Stimulated activated CD8-positive, alpha-beta memory T cell treated with anti-CD3 and anti-CD28 coated beads, Interleukin-7, amount 100 ng/mL, for 48 hours (primary cell): Measurements from ENCODE around the gene PAK5.

Experiments
- DNase-seq, 2 donors: peaks; one replicate each; pipeline ENCODE4 v3.0.0-alpha.2; 2020; ENCODE audit warnings: low read depth in 1 of 2; ENCODE audit errors: extremely low read depth in 1 of 2

The PAK5 gene

GRCh38 chr20:9626357-9626756 lies 212.5 kb downstream of the PAK5 start:
- no peak for DNase-seq

GRCh38 chr20:9617940-9618339 lies 220.9 kb downstream of the PAK5 start:
- no peak for DNase-seq

DNA sequence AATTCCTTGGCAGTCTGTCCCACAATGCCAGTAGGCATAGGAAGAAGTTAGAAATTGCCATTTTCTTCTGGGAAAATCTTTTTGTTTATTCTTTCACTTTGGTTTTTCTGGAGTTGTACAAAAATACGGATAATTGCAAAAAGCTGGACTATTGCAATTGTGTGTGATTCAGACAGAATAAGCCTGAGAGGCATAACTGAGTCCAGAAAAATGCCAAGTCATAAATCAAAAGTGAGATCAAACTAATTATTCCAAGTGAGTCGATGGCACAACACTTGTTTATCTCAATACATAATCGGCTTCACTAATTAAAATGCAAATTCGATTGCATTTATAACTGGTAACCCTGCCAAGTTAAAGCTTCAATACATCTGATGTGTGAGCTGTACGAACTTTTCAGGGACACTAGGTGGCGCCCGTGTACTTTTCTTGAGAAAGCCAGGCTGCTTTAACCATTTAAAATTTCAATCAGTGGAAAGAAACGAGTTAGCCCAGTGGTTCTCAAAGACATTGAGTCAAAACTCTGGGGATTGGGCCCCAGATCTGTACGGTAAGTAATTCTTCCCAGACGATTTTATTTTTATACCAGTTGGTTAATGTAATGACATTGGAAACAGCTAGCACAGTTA lies 221.9 kb downstream of the PAK5 start:
- DNase-seq = peak; percentile 8 to 16

DNA sequence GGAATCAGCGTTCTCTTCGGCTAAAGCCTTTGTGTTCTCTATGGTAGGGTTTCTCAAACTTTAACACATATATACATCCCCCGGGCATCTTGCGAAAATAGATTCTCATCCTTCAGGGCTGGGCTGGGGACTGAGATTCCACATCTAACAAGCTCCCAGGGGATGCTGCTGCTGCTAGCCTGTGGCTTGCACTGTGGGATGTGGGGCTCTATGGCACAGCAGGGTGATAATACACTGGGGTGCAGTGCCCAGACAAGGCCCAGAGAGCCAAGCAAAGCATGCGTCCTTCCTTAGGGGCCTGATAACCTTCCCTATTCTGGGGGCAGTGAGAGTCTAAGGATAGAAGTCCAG lies 222.4 kb downstream of the PAK5 start:
- DNase-seq = no peak

GRCh38 chr20:9615766-9616454 lies 223.0 kb downstream of the PAK5 start:
- DNase-seq = no peak

- DNase-seq = no peak
Measured at GRCh38 chr20:9615118-9615517, 223.8 kb downstream of the PAK5 start.

DNA sequence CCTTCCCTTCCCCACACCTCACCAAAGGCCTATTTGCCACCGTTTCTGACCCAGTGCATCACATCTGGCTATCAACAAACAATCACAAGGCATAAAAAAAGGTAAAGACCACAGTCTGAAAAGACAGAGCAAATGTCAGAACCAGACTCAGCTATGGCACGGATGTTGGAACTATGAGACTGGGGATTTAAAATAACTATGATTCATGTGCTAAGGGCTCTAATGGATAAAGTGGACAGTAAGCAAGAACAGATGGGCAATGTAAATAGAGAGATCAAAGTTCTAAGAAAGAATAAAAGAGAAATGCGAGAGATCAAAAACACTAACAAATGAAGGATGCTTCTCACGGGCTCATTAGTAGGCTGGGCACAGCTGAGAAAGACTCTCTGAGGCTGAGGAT lies 225.0 kb downstream of the PAK5 start:
- no peak for DNase-seq

DNA sequence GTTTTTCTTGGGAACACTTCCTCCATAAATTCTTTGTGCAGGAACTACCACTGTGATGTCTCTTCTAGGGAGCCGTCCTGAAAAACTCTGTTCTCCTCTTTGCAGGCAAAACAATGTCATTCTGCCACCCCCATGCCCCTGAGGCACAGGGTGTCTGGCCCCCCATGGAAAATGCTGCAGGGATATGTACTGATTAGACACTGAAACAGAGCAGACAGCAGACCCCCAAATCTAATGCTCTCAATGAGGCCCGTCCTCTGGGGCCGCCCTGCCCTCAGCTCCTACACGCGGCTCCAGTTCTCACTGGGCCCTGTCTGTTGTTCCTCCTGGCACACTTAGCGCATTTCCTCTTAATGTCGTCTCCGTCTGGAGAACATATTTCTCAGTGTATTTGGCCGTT lies 227.0 kb downstream of the PAK5 start:
- no peak for DNase-seq

GRCh38 chr20:9610665-9611064 lies 228.2 kb downstream of the PAK5 start:
- no peak for DNase-seq

DNA sequence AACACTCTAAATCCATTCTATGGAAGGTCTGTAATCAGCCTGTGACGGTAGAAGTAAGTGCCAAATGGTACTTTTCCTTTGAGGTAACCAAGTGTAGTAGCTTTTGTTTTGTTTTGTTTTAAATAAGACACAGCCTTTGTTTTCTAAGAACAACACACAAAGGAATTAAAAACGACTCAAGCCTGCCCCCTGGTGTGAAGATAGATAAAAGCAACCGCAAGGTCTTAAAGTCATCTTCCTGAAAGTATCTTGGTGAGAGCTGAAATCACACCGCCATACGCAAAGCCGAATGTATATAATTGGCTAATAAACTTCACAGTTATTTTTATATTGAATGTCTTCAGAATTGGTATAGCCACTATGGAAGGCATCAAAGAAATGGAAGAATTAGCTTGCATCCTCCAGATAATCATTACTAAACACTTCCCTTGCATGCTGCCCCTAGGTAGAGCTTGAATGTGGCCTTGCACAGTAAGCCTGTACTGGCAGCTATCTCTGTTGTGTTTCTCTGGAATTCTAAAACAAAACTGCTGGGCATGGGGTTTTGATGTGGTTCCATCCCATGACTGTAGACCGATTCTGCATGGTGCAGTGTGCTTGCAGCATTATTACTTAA lies 228.9 kb downstream of the PAK5 start:
- DNase-seq = peak in 1 of 2 donors; percentile 19

DNA sequence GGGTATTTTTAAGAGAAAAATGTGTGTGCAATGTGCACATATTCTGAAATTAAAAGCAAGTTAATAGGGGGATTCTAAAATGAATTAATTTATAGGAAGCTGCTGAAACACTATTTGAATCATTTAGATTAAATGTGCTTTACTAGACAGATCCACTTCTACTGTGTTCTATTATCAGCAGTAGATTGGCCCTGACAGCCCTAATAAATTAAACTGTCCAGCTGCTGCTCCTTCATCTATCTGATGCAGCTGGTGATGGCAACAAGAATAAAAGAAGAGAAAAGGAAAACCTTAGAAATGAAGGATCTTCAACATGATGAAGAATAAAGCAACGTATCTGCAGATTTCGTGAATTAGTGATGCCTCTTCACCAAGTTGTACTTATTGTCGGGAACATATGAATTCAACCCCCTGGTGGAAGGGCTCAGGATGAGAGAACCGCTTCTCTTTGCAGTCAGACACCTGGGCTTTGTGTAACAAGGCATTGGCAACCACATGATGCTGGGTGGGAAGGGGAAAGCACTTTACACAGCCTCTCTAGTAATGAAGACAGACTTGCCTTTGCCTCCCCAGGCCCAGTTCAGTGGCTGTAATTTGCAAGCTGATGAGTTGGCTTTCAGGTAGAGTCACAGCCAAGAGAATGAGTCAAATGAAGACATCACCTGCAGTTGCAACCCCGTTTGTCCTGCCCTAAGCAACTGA lies 230.1 kb downstream of the PAK5 start:
- DNase-seq = no peak

- no peak for DNase-seq
Measured at GRCh38 chr20:9602847-9603183, 236.1 kb downstream of the PAK5 start.

DNA sequence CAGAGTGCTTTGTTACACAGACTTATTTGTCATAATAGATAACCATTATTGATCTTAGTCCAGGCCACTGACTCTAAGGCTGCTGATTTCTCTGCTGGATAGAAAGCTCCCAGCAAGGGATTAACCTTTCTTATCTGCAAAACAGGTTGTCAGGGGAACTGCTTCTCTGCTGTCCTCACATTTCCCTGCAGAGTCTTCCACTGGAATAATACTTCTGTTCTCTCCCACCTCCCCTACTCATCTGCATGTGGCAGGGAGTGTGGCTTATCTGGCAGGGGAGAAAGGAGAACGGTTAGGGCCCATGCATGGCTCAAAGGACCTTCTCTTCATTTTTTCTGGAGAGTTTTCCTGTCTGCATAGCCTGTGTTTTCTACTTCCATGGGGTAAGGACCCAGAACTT lies 238.3 kb downstream of the PAK5 start:
- no peak for DNase-seq

- DNase-seq = no peak
Measured at GRCh38 chr20:9597547-9597946, 241.3 kb downstream of the PAK5 start.

DNA sequence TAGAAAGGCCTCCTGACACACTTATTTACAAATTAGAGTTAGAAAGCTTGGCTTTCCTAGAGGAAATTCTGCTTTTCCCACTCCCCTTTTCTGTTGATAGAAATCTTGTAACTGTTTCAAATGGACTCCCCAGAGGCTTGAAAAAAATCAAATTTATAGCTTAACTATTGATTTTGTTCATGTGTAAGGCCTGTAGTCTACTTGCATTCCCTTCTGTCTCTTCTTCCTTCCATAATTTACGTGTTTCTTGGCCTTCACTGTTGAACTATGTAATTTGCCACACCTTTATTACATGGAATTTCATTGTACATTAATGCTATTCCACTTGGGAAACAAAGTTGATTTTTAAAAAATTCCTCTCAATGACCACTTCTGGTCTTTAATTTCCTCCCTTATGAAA lies 243.1 kb downstream of the PAK5 start:
- DNase-seq = no peak

DNA sequence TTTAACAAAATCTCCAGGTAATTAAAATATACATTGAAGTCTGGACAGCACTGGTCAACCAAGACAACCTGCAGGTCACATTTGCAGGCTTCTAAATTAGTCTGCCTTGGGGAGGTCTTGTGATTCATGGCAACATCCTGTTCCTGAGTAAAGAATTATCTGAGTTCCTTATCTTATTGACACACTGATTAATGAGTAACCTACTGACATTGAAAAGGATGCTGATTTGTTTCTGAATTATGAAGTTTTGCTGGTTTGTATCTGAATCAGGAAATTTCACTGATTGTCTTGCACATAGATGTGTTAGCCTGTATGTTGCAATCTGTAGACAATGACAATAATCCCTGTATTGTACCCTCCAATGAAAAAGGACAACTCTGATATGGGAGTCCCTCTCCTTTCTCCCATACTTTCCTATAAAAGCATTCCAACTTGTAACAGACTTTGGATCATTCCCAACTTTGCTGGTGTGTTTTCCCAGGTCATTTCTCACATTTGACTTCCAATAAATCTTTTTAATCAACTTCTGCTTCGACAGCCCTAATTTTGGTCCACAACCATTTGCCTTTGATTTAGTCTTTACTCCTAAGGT lies 244.5 kb downstream of the PAK5 start:
- no peak for DNase-seq

GRCh38 chr20:9592419-9592818 lies 246.5 kb downstream of the PAK5 start:
- no peak for DNase-seq

DNA sequence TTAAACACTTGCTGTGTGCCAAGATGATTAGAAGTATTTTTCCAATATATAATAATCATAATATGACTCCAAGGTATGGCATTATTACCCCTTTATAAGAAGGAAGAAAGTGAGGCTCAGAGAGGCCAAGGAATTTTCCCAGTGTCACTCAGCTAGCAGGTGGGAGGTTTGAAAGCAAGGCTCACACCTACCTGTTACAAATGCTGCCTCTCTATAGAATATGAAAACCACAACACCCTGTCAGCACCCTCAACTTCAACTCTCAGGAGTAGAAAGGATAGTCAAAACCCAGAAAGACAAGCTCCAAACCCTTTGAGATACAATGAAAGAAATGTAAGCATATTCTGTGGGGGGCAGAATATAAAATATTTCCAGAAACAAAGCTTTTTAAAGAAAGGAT lies 247.8 kb downstream of the PAK5 start:
- DNase-seq = no peak

GRCh38 chr20:9590189-9590588 lies 248.7 kb downstream of the PAK5 start:
- no peak for DNase-seq

DNA sequence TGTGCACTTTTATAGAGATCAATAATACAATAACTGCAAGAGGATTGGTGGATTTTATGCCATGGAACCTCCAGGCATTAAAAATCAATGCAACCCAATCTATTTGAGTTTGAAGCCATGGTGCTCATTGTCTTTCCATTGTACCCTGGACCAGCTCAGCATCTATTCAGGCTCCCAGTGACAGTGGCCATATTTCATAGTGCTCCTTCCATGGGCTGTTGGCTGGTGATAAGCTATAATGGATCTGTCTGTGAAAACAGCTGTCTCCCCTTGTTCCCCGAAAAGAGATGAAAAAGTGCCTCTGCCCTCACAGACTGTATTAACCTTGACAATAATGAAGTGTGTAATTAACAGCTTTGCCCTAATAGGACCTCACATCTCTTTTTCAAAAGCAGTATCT lies 250.2 kb downstream of the PAK5 start:
- DNase-seq = no peak

DNA sequence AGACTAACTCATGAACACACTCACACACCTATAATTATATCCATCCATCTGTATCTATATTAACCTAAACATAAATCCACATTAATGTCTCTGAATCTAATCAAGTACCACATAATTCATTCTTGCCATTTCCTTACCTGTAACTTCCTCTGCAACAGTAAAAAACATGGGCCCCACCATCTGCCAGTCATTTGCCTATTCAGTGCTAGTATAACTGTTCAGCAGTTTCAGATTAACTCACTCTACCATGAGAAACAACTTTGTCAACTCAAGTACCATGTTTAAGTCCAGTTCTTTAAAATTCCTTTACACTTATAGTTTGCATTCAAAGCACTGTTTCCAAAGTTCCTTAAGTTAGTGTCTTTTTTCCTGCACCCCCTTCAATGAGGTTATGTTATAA lies 255.7 kb downstream of the PAK5 start:
- no peak for DNase-seq

DNA sequence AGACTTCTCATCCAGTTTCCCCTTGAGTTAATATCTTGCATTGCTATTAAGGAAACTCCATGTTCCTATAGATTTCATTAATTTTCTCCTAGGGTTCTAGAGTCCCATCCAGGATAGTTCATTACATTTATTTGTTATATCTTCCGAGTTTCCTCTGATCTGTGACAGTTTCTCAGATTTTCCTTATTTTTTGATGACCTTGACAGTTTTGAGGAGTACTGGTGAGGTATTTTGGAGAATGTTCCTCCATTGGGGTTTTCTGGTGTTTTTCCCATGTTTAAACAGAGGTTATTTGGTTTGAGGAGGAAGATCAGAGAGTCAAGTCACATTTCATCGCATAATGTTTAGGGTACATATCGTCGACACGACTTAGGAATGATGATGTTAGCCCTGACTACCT lies 256.7 kb downstream of the PAK5 start:
- no peak for DNase-seq
